DOHH2 (cell line): ENCODE measurements around the gene HOXC5.

Experiments used
- H3F3A ChIP-seq: fragments of 200-600 bp; sonication (generic), shearing (Covaris generic); 2 replicates; pipeline ENCODE4 v1.6.0; 2016; ENCODE audit warnings: antibody characterized with exemption, mild to moderate bottlenecking; ENCODE audit not compliant: control insufficient read depth, insufficient read depth
- H3K27ac ChIP-seq: fragments of 200-600 bp; sonication (generic); 2 replicates; pipeline ENCODE4 v1.5.1; 2014; ENCODE audit warnings: low read depth, mild to moderate bottlenecking, low read length, moderate library complexity
- H3K27me3 ChIP-seq: fragments of 200-600 bp; sonication (generic); 2 replicates; pipeline ENCODE4 v1.6.1; 2014; ENCODE audit warnings: mild to moderate bottlenecking, low read length, mixed read lengths; ENCODE audit not compliant: control insufficient read depth
- H3K36me3 ChIP-seq: fragments of 200-600 bp; sonication (generic); 2 replicates; pipeline ENCODE4 v1.6.1; 2014; ENCODE audit warnings: mild to moderate bottlenecking, low read length, moderate library complexity, mixed read lengths; ENCODE audit not compliant: control insufficient read depth
- H3K4me1 ChIP-seq: fragments of 200-600 bp; sonication (generic); 2 replicates; pipeline ENCODE4 v1.6.1; 2014; ENCODE audit warnings: mild to moderate bottlenecking, low read length, mixed read lengths; ENCODE audit not compliant: control insufficient read depth
- H3K4me2 ChIP-seq: fragments of 200-600 bp; sonication (generic); 2 replicates; pipeline ENCODE4 v1.6.0; 2014; ENCODE audit warnings: mild to moderate bottlenecking, low read length, moderate library complexity
- H3K4me3 ChIP-seq: fragments of 200-600 bp; sonication (generic); 2 replicates; pipeline ENCODE4 v1.5.1; 2014; ENCODE audit warnings: mild to moderate bottlenecking, low read length, mixed read lengths
- H3K79me2 ChIP-seq: fragments of 200-600 bp; sonication (generic); 2 replicates; pipeline ENCODE4 v1.6.1; 2014; ENCODE audit warnings: mild to moderate bottlenecking, low read length, mixed read lengths; ENCODE audit not compliant: control insufficient read depth
- H3K9me2 ChIP-seq: fragments of 200-600 bp; sonication (generic); replicated peaks from 2 replicates; pipeline ENCODE4 v1.6.1; 2014; ENCODE audit warnings: mild to moderate bottlenecking, low read length, mixed read lengths; ENCODE audit not compliant: control insufficient read depth
- H3K9me3 ChIP-seq: fragments of 200-600 bp; sonication (generic); 2 replicates; pipeline ENCODE4 v1.6.1; 2014; ENCODE audit warnings: antibody characterized with exemption, low read length, mixed read lengths; ENCODE audit not compliant: control insufficient read depth, insufficient read depth
- H4K20me1 ChIP-seq: fragments of 200-600 bp; sonication (generic); 2 replicates; pipeline ENCODE4 v1.6.0; 2014; ENCODE audit warnings: low read depth, mild to moderate bottlenecking, antibody characterized with exemption, low read length, moderate library complexity; ENCODE audit not compliant: control insufficient read depth, insufficient read depth
- EZH2phosphoT487 ChIP-seq: fragments of 200-600 bp; sonication (generic); IDR thresholded peaks from 2 replicates; pipeline ENCODE4 v1.6.1; 2017; ENCODE audit warnings: borderline replicate concordance, mild to moderate bottlenecking, antibody characterized with exemption, low read length, moderate library complexity, mixed read lengths
- TF ChIP-seq, protein P1 (sequence below): fragments of 200-600 bp; sonication (generic); IDR thresholded peaks from one replicate; pipeline ENCODE4 v1.5.1; 2014; ENCODE audit warnings: antibody characterized with exemption, mild to moderate bottlenecking, low read depth, low read length; ENCODE audit not compliant: poor library complexity, severe bottlenecking

Gene HOXC5

GRCh38 chr12:54030889-54031471 is 1.9 kb upstream of the HOXC5 start:
- H4K20me1 ChIP-seq = no peaks in the 10 kb centered on the region
- peak; percentile 66; the same call in 1 of the 2 replicates for TF ChIP-seq EZH2phosphoT487
- TF ChIP-seq, protein P1, sequence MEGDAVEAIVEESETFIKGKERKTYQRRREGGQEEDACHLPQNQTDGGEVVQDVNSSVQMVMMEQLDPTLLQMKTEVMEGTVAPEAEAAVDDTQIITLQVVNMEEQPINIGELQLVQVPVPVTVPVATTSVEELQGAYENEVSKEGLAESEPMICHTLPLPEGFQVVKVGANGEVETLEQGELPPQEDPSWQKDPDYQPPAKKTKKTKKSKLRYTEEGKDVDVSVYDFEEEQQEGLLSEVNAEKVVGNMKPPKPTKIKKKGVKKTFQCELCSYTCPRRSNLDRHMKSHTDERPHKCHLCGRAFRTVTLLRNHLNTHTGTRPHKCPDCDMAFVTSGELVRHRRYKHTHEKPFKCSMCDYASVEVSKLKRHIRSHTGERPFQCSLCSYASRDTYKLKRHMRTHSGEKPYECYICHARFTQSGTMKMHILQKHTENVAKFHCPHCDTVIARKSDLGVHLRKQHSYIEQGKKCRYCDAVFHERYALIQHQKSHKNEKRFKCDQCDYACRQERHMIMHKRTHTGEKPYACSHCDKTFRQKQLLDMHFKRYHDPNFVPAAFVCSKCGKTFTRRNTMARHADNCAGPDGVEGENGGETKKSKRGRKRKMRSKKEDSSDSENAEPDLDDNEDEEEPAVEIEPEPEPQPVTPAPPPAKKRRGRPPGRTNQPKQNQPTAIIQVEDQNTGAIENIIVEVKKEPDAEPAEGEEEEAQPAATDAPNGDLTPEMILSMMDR = no peak
- peaks cover 70% of the 10 kb centered on the region for H3K27me3 ChIP-seq
- H3K27ac ChIP-seq = no peak overlapping the region
- no peak overlapping the region for H3K4me3 ChIP-seq
- H3F3A ChIP-seq = no peaks in the 10 kb centered on the region
- no peak overlapping the region for H3K4me2 ChIP-seq
- H3K79me2 ChIP-seq = no peaks in the 10 kb centered on the region
- H3K4me1 ChIP-seq = peaks cover 23% of the 10 kb centered on the region
- no peaks in the 10 kb centered on the region for H3K9me3 ChIP-seq
- H3K36me3 ChIP-seq = no peaks in the 10 kb centered on the region
- no peaks in the 10 kb centered on the region for H3K9me2 ChIP-seq

DNA sequence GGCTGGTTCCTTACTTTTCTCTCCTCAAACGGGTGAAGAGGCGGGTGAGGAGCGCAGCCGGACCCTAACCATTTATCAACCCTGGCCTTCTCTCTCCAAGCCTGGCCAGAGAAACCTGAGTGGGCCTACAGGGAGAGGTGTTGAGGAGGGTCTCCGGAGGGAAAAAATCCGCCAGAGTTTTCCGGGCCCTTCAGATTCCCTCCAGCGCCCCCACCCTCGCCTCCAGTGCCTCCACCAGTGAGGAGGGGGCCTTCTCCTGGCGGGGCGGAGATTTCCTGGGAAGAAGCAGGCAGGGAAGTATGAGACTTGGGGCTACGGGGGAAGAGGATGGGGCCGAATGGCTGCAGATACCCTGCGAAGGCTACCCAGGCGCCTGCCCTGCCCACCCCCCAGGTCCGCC is 1.4 kb upstream of the HOXC5 start:
- TF ChIP-seq, protein P1 = no peak
- no peak for TF ChIP-seq EZH2phosphoT487
- Histone ChIP-seq H3K36me3 (no peaks in the 10 kb centered on the region), H3K9me2 (no peaks in the 10 kb centered on the region), H3K4me3 (no peak overlapping the region), H3K27ac (no peak overlapping the region), H3K4me1 (peaks cover 25% of the 10 kb centered on the region), H3K79me2 (no peaks in the 10 kb centered on the region), H3K27me3 (peaks cover 65% of the 10 kb centered on the region), H4K20me1 (no peaks in the 10 kb centered on the region), H3F3A (no peaks in the 10 kb centered on the region), H3K4me2 (no peak overlapping the region), H3K9me3 (no peaks in the 10 kb centered on the region)

DNA sequence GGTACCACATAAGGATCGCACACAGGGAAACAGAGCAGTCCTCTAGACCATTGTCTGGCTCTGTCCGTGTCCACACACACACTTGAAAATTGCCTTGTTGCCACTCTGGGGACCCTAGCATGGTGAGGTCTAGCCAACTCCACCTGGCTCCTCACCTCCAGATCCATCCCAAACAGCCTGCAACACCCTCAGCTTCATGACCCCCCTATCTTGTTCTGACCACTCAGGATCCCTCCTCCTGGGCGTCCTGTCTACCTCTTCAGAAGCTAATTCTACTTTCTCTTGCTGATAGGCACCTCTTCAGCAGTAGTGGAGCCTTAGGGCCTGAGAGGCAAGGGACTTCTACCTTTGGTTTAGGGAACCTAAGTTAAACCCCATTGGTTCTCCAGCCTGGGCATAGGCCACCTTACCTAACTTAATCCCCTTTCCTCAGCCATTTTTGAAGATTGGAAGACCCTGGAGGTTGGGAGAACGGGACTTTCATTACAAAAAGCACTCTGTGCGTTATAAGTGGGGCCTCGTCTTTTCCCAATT is 697 bp upstream of the HOXC5 start:
- Histone ChIP-seq H3K27me3 (peaks cover 64% of the 10 kb centered on the region), H3K79me2 (no peaks in the 10 kb centered on the region), H3K4me3 (no peak overlapping the region)

More for the DNA sequence above, 697 bp upstream of the HOXC5 start:
- Histone ChIP-seq H3K4me1 (peaks cover 27% of the 10 kb centered on the region), H3F3A (no peaks in the 10 kb centered on the region), H3K27ac (no peak overlapping the region), H3K36me3 (no peaks in the 10 kb centered on the region), H3K4me2 (peak overlapping the region; percentile 58; the same call in 1 of the 2 replicates), H4K20me1 (no peaks in the 10 kb centered on the region), H3K9me3 (no peaks in the 10 kb centered on the region), H3K9me2 (no peaks in the 10 kb centered on the region)
- TF ChIP-seq, protein P1 = no peak
- no peak for TF ChIP-seq EZH2phosphoT487
